ENCODE results near the gene BIN2. TPM values are rescaled to one million over a fixed set of nuclear protein-coding genes. Genes with fewer than 3 reads are reported as not detected.
A peak's percentile ranks its signal among the peaks of the same experiment; 100 is the strongest.

The BIN2 gene
- total RNA-seq, 1 experiment from 2014 or later: not detected

DNA sequence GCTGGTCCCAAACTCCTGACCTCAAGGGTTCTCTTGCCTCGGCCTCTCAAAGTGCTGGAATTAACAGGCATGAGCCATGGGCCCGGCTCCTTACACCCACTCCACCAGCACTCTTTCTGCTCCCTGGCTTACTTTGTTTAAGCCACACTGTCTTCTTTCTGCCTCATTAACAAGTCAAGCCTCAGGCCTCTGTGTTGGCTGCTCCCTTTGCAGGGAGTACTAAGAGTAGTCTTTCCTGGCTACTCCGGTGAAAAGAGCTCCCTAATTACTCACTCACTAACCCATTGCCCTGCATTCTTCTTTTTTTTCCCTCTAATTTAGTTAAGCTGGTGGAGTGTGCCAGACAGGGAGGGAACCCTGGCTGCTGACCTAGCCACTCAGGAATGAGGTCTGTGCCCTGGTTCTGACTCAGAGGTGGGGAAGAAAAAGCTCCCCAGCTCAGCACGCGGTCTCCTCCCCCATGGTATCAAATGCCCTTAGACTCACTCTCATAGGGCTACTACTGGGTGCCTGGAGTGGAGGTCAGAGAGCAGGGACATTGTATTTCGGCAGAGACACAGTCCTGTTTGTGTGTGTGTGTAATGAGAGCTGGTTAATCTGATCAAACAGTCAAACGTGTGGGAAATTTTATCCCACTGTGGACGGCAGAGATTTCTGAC lies 47.5 kb upstream of the BIN2 start:
- Histone ChIP-seq H3F3A (ENCODE audit: insufficient read depth, low read depth) (peaks cover 32% of the 10 kb centered on the region), H3K9me3 (ENCODE audit: insufficient read depth, low read depth) (no peaks in the 10 kb centered on the region), H4K20me1 (ENCODE audit: insufficient read depth) (no peaks in the 10 kb centered on the region), H3K27ac (peak overlapping the region; percentile 84), H3K79me2 (ENCODE audit: low read depth) (peaks cover 18% of the 10 kb centered on the region; the same call in 1 of the 2 replicates), H3K36me3 (ENCODE audit: low read depth) (peaks cover 43% of the 10 kb centered on the region), H3K4me1 (replicated peaks; ENCODE audit: insufficient read depth) (peaks cover 35% of the 10 kb centered on the region), H3K27me3 (ENCODE audit: insufficient read depth, low read depth) (no peaks in the 10 kb centered on the region), H3K9me2 (ENCODE audit: insufficient read depth) (no peaks in the 10 kb centered on the region), H3K4me2 (peak overlapping the region; percentile 72), H2AFZ (no peak overlapping the region; the same call in 1 of the 2 replicates), H3K4me3 (peak overlapping the region; percentile 6; the same call in 1 of the 2 replicates)
- intact Hi-C loops (cut with micrococcal nuclease; ENCODE audit: unreplicated experiment): loop anchor here (2.0 kb wide), 1 partner anchor 17 kb away; no protein-coding TSS in a partner anchor
- CTCF ChIA-PET: interaction anchor here (0.5 to 1.5 kb wide), 17 partner anchors 15 to 1576 kb away, joined by 3 to 8 read pairs (median 4); no protein-coding TSS in a partner anchor
- no TSS peak for BruUV-seq (replicated peaks)
- DNase-seq: peak; percentile 94 to 98
- no peak for TF ChIP-seq EZH2 (IDR thresholded peaks at IDR 0.05; ENCODE audit: low read depth)
- TF ChIP-seq, protein P1, sequence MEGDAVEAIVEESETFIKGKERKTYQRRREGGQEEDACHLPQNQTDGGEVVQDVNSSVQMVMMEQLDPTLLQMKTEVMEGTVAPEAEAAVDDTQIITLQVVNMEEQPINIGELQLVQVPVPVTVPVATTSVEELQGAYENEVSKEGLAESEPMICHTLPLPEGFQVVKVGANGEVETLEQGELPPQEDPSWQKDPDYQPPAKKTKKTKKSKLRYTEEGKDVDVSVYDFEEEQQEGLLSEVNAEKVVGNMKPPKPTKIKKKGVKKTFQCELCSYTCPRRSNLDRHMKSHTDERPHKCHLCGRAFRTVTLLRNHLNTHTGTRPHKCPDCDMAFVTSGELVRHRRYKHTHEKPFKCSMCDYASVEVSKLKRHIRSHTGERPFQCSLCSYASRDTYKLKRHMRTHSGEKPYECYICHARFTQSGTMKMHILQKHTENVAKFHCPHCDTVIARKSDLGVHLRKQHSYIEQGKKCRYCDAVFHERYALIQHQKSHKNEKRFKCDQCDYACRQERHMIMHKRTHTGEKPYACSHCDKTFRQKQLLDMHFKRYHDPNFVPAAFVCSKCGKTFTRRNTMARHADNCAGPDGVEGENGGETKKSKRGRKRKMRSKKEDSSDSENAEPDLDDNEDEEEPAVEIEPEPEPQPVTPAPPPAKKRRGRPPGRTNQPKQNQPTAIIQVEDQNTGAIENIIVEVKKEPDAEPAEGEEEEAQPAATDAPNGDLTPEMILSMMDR (conservative IDR thresholded peaks at IDR 0.05): no peak
- POLR2A ChIA-PET (ENCODE audit: unreplicated experiment): interaction anchor here (0.5 to 1.2 kb wide), 11 partner anchors 12 to 622 kb away, joined by 3 to 10 read pairs (median 5); partner anchors contain the start of gene GALNT6

DNA sequence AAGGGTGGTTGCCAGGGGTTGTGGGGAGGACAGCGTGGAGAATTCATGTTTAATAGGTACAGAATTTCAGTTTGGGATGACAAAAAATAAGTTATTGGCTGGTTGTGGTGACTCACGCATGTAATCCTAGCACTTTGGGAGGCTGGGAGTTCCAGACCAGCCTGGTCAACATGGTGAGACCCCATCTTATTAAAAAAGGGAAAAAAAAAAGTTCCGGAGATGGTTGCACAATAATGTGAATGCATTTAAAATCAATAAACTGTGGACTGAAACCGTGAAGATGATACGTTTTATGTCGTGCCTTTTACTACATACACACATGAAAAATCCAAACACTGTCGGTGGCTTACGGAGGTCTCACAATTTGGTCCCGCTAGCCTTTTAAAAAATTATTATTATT lies 46.7 kb upstream of the BIN2 start:
- Histone ChIP-seq H3K27ac (peak overlapping the region; percentile 55), H3K4me3 (no peak overlapping the region), H3K27me3 (ENCODE audit: insufficient read depth, low read depth) (no peaks in the 10 kb centered on the region), H3K36me3 (ENCODE audit: low read depth) (peaks cover 43% of the 10 kb centered on the region), H3K79me2 (ENCODE audit: low read depth) (peaks cover 18% of the 10 kb centered on the region; the same call in 1 of the 2 replicates), H4K20me1 (ENCODE audit: insufficient read depth) (no peaks in the 10 kb centered on the region), H3K4me2 (peak overlapping the region; percentile 29), H3F3A (ENCODE audit: insufficient read depth, low read depth) (peaks cover 32% of the 10 kb centered on the region), H3K4me1 (replicated peaks; ENCODE audit: insufficient read depth) (peaks cover 35% of the 10 kb centered on the region), H3K9me2 (ENCODE audit: insufficient read depth) (no peaks in the 10 kb centered on the region), H3K9me3 (ENCODE audit: insufficient read depth, low read depth) (no peaks in the 10 kb centered on the region), H2AFZ (no peak overlapping the region)
- ChIA-PET CTCF (interaction anchor here (0.6 to 1.2 kb wide), 4 partner anchors 15 to 752 kb away, joined by 3 to 8 read pairs (median 4); no protein-coding TSS in a partner anchor), POLR2A (ENCODE audit: unreplicated experiment) (interaction anchor here (0.8 kb wide), 1 partner anchor 13 kb away, joined by 5 read pairs; no protein-coding TSS in a partner anchor)
- no TSS peak for BruUV-seq (replicated peaks)
- no peak for DNase-seq
- TF ChIP-seq, protein P1 (conservative IDR thresholded peaks at IDR 0.05): no peak
- TF ChIP-seq EZH2 (IDR thresholded peaks at IDR 0.05; ENCODE audit: low read depth): no peak
- intact Hi-C loops (cut with micrococcal nuclease; ENCODE audit: unreplicated experiment): loop anchor here (2.0 kb wide), 1 partner anchor 18 kb away; no protein-coding TSS in a partner anchor

DNA sequence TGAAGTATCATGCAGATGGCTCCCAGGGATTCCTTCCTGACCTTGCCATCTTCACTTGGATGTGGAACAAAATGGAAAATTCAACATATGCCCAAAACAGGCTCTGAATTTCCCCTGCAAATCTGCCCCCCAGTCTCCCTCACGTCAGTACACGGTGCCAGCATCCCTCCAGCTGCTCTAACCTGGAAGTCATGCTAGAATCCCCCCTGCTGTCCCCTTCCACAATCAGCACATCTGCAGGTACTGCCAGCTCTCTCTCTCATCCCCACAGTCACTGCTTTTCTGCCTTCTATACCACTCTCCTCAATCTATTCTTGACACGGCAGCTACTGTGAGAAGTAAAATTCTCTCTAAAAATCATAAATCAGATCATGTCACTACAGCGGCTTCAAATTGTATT lies 45.6 kb upstream of the BIN2 start:
- TF ChIP-seq, protein P1 (conservative IDR thresholded peaks at IDR 0.05): no peak
- TF ChIP-seq EZH2 (IDR thresholded peaks at IDR 0.05; ENCODE audit: low read depth): no peak
- no peak overlapping the region for H3K27ac ChIP-seq
- peaks cover 18% of the 10 kb centered on the region; the same call in 1 of the 2 replicates for H3K79me2 ChIP-seq (ENCODE audit: low read depth)
- ChIA-PET POLR2A (ENCODE audit: unreplicated experiment) (no interaction called here), CTCF (no interaction called here)
- H3K4me1 ChIP-seq (replicated peaks; ENCODE audit: insufficient read depth): peaks cover 35% of the 10 kb centered on the region
- peaks cover 32% of the 10 kb centered on the region for H3F3A ChIP-seq (ENCODE audit: insufficient read depth, low read depth)
- H3K27me3 ChIP-seq (ENCODE audit: insufficient read depth, low read depth): no peaks in the 10 kb centered on the region
- H3K9me3 ChIP-seq (ENCODE audit: insufficient read depth, low read depth): no peaks in the 10 kb centered on the region
- no peaks in the 10 kb centered on the region for H4K20me1 ChIP-seq (ENCODE audit: insufficient read depth)
- H3K4me2 ChIP-seq: no peak overlapping the region
- intact Hi-C loops (cut with micrococcal nuclease; ENCODE audit: unreplicated experiment): no loop called here
- no peaks in the 10 kb centered on the region for H3K9me2 ChIP-seq (ENCODE audit: insufficient read depth)
- DNase-seq: no peak
- peaks cover 36% of the 10 kb centered on the region for H3K36me3 ChIP-seq (ENCODE audit: low read depth)
- H2AFZ ChIP-seq: no peak overlapping the region
- no TSS peak for BruUV-seq (replicated peaks)
- no peak overlapping the region for H3K4me3 ChIP-seq

Data from PC-9 (cell line).